ENCODE results near the gene STAT3. TPM values are rescaled to one million over a fixed set of nuclear protein-coding genes. Genes with fewer than 3 reads are reported as not detected.
A peak's percentile ranks its signal among the peaks of the same experiment; 100 is the strongest.

The STAT3 gene
- total and polyA plus RNA-seq, 9 of the 15 experiments (the other 6 are each of a cell fraction or from before 2014, with no cell fraction given) = 90.0 to 179 (median 114) TPM

DNA sequence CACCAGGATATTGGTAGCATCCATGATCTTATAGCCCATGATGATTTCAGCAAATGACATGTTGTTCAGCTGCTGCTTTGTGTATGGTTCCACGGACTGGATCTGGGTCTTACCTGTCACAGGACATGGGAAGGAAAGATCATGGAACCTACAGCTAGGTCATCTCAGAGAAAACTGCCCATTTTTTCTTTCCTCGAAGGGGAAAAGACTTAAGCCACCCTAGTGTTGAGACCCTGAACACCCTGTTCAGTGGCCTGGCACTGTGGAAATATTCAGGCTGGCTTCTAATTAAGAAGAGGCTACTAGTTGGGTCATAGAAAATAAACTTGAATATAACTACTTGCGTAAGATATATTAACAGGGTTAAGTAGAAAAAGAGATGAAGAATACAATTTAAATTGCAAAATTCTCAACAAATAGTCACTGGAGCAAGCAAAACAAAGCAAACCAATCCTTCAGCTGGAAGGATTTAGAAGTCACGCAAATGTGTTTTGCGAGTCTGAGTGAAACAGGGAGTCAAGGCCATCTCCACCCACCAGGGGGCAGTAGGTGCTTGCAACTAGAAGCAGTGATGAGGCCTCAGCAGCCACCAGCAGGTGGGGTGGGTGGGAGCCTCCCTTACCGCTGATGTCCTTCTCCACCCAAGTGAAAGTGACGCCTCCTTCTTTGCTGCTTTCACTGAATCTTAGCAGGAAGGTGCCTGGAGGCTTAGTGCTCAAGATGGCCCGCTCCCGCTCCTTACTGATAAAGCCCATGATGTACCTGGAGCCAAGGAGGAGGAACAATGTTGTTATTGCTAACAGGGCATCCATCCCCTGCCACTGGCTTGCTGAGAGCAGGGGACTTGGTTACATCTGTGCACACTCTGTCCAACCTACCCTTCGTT, 65.6 kb downstream of the STAT3 start (continued):
- TF ChIP-seq, protein P1, sequence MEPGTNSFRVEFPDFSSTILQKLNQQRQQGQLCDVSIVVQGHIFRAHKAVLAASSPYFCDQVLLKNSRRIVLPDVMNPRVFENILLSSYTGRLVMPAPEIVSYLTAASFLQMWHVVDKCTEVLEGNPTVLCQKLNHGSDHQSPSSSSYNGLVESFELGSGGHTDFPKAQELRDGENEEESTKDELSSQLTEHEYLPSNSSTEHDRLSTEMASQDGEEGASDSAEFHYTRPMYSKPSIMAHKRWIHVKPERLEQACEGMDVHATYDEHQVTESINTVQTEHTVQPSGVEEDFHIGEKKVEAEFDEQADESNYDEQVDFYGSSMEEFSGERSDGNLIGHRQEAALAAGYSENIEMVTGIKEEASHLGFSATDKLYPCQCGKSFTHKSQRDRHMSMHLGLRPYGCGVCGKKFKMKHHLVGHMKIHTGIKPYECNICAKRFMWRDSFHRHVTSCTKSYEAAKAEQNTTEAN (CRISPR knock-in tag; IDR thresholded peaks at IDR 0.05) = no peak
- TF ChIP-seq RFX1 (IDR thresholded peaks at IDR 0.05) = no peak
- peak in 1 of 2 experiments; percentile 59; a peak in 1 of 4 replicates for TF ChIP-seq FOXK2 (conservative IDR thresholded peaks at IDR 0.05 in 1 of 2, IDR thresholded peaks at IDR 0.05 in 1 of 2; ENCODE audit: low read depth in 2 of 2)
- TF ChIP-seq PCBP2 (IDR thresholded peaks at IDR 0.05; ENCODE audit: low read depth, low read length, poor library complexity, severe bottlenecking) = no peak
- TF ChIP-seq POLR2AphosphoS5 (IDR thresholded peaks at IDR 0.05; ENCODE audit: control insufficient read depth, insufficient read depth, low read depth, low read length) = no peak
- TF ChIP-seq, protein P2, sequence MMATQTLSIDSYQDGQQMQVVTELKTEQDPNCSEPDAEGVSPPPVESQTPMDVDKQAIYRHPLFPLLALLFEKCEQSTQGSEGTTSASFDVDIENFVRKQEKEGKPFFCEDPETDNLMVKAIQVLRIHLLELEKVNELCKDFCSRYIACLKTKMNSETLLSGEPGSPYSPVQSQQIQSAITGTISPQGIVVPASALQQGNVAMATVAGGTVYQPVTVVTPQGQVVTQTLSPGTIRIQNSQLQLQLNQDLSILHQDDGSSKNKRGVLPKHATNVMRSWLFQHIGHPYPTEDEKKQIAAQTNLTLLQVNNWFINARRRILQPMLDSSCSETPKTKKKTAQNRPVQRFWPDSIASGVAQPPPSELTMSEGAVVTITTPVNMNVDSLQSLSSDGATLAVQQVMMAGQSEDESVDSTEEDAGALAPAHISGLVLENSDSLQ (IDR thresholded peaks at IDR 0.05) = peak; percentile 19; the same call in 1 of the 2 replicates
- no peak for TF ChIP-seq ZNF121 (CRISPR knock-in tag; conservative IDR thresholded peaks at IDR 0.05)
- no peak for TF ChIP-seq NR3C1 (CRISPR knock-in tag; IDR thresholded peaks at IDR 0.05)
- TF ChIP-seq HEY1 (CRISPR knock-in tag; IDR thresholded peaks at IDR 0.05; ENCODE audit: borderline replicate concordance) = no peak
- TF ChIP-seq ZNF354B (CRISPR knock-in tag; IDR thresholded peaks at IDR 0.05) = no peak
- TF ChIP-seq IFI16 (CRISPR knock-in tag; IDR thresholded peaks at IDR 0.05) = no peak
- TF ChIP-seq, protein P3, sequence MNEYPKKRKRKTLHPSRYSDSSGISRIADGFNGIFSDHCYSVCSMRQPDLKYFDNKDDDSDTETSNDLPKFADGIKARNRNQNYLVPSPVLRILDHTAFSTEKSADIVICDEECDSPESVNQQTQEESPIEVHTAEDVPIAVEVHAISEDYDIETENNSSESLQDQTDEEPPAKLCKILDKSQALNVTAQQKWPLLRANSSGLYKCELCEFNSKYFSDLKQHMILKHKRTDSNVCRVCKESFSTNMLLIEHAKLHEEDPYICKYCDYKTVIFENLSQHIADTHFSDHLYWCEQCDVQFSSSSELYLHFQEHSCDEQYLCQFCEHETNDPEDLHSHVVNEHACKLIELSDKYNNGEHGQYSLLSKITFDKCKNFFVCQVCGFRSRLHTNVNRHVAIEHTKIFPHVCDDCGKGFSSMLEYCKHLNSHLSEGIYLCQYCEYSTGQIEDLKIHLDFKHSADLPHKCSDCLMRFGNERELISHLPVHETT (CRISPR knock-in tag; conservative IDR thresholded peaks at IDR 0.05 in 1 of 2, IDR thresholded peaks at IDR 0.05 in 1 of 2) = 0 out of 4 replicates have a peak, but pooled peaks of 1 of the 2 experiments have one; percentile 24
- 0 out of 4 replicates have a peak, but pooled peaks of 1 of the 2 experiments have one; percentile 44 for TF ChIP-seq NONO (IDR thresholded peaks at IDR 0.05; ENCODE audit: low read depth in 2 of 2, low read length in 1 of 2)
- no peak for TF ChIP-seq ERF (CRISPR knock-in tag; IDR thresholded peaks at IDR 0.05)
- TF ChIP-seq, protein P4, sequence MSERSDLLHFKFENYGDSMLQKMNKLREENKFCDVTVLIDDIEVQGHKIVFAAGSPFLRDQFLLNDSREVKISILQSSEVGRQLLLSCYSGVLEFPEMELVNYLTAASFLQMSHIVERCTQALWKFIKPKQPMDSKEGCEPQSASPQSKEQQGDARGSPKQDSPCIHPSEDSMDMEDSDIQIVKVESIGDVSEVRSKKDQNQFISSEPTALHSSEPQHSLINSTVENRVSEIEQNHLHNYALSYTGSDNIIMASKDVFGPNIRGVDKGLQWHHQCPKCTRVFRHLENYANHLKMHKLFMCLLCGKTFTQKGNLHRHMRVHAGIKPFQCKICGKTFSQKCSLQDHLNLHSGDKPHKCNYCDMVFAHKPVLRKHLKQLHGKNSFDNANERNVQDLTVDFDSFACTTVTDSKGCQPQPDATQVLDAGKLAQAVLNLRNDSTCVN (CRISPR knock-in tag; IDR thresholded peaks at IDR 0.05) = no peak
- TF ChIP-seq CBFB (CRISPR knock-in tag; IDR thresholded peaks at IDR 0.05) = no peak
- no peak for TF ChIP-seq SREBF2 (CRISPR knock-in tag; IDR thresholded peaks at IDR 0.05)
- TF ChIP-seq MYNN (IDR thresholded peaks at IDR 0.05) = peak; percentile 68; the same call in 1 of the 2 replicates
- TF ChIP-seq MYNN (CRISPR knock-in tag; IDR thresholded peaks at IDR 0.05) = no peak
- 0 out of 2 replicates have a peak, but pooled peaks have one; percentile 21 for TF ChIP-seq FOXP1 (CRISPR knock-in tag; IDR thresholded peaks at IDR 0.05)
- TF ChIP-seq BCL6 (CRISPR knock-in tag; IDR thresholded peaks at IDR 0.05) = no peak
- TF ChIP-seq, protein P5, sequence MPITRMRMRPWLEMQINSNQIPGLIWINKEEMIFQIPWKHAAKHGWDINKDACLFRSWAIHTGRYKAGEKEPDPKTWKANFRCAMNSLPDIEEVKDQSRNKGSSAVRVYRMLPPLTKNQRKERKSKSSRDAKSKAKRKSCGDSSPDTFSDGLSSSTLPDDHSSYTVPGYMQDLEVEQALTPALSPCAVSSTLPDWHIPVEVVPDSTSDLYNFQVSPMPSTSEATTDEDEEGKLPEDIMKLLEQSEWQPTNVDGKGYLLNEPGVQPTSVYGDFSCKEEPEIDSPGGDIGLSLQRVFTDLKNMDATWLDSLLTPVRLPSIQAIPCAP (CRISPR knock-in tag; IDR thresholded peaks at IDR 0.05; ENCODE audit: borderline replicate concordance) = no peak
